HL-60 (cell line): ENCODE data around the gene P2RX2.

Experiments
- DNase-seq, 2 experiments: peaks; one replicate each; pipeline ENCODE4 v3.0.0-alpha.2; 2010 to 2020; ENCODE audit warnings: low read depth in 1 of 2, low spot score in 1 of 2
- H3K27ac ChIP-seq: fragments of 250-450 bp; sonication (Bioruptor Pico); replicated peaks from 2 replicates; pipeline ENCODE4 v1.5.1; 2020; ENCODE audit warnings: mild to moderate bottlenecking, moderate library complexity
- H3K27me3 ChIP-seq: fragments of 250-450 bp; sonication (Bioruptor Pico); 2 replicates; pipeline ENCODE4 v1.5.1; 2021; ENCODE audit warnings: mild to moderate bottlenecking, moderate library complexity; ENCODE audit not compliant: insufficient read depth, poor library complexity, severe bottlenecking
- H3K4me3 ChIP-seq: replicated peaks from 2 replicates; pipeline ENCODE4 v1.5.1; 2011; ENCODE audit warnings: mild to moderate bottlenecking, control low read depth, low read length; ENCODE audit not compliant: insufficient read depth
- GABPA ChIP-seq: IDR thresholded peaks from 2 replicates; pipeline ENCODE4 v1.6.1; 2012; ENCODE audit warnings: low read depth
- POLR2AphosphoS5 ChIP-seq: IDR thresholded peaks from 2 replicates; pipeline ENCODE4 v1.6.1; 2012; ENCODE audit warnings: low read depth
- REST ChIP-seq: IDR thresholded peaks from 2 replicates; pipeline ENCODE4 v1.6.1; 2012; ENCODE audit warnings: low read depth; ENCODE audit not compliant: insufficient replicate concordance
- SPI1 ChIP-seq: IDR thresholded peaks from 2 replicates; pipeline ENCODE4 v1.6.1; 2012; ENCODE audit warnings: low read depth, mild to moderate bottlenecking, borderline replicate concordance
- TF ChIP-seq, protein P1 (sequence below): IDR thresholded peaks from one replicate; pipeline ENCODE4 v1.5.1; 2011; ENCODE audit warnings: low read length, control low read depth, inconsistent platforms; ENCODE audit not compliant: insufficient read depth

Gene P2RX2

DNA sequence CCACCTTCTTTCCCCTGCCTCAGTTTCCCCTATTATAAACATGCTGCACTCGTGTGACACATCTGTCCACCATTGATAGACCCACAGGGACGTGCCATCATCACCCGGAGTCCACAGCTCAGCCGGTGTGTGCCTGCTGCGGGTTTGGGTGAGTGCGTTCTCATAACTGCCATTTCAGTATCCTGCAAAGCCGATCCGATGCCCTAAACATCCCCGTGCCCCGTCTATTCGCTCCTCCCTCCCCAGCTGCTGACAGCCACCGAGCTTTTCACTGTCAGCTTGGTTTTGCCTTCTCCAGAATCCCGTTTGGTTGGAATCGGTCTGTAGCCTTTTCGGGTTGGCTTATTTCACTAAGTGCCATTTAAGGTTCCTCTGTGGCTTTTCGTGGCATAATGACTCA, 12.1 kb upstream of the P2RX2 start:
- no peak for DNase-seq
- Histone ChIP-seq H3K4me3 (no peak overlapping the region), H3K27ac (no peak overlapping the region), H3K27me3 (peaks cover 66% of the 10 kb centered on the region)
- TF ChIP-seq REST (no peak), SPI1 (no peak), GABPA (no peak)

DNA sequence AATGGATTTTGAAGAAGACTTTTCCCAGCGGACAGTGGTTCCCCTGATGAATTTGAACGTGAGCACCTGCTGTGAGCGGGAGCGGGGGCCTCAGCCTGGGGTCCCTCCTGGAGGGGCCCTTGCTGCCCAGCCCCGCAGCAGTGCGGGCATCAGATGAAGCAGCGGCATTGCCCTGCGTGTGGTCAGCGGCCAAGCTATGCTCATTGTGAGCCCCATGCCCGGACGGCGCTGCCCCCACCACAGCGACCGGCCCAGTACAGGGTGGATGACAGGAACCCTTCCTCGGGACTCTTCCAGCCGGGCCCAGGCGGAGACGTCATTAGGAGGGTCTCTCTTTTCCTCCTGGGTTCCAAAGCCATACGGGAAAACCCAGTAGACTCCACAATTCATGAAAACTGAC, 11.6 kb upstream of the P2RX2 start:
- TF ChIP-seq, protein P1, sequence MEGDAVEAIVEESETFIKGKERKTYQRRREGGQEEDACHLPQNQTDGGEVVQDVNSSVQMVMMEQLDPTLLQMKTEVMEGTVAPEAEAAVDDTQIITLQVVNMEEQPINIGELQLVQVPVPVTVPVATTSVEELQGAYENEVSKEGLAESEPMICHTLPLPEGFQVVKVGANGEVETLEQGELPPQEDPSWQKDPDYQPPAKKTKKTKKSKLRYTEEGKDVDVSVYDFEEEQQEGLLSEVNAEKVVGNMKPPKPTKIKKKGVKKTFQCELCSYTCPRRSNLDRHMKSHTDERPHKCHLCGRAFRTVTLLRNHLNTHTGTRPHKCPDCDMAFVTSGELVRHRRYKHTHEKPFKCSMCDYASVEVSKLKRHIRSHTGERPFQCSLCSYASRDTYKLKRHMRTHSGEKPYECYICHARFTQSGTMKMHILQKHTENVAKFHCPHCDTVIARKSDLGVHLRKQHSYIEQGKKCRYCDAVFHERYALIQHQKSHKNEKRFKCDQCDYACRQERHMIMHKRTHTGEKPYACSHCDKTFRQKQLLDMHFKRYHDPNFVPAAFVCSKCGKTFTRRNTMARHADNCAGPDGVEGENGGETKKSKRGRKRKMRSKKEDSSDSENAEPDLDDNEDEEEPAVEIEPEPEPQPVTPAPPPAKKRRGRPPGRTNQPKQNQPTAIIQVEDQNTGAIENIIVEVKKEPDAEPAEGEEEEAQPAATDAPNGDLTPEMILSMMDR: no peak
- TF ChIP-seq REST (no peak), GABPA (no peak), POLR2AphosphoS5 (no peak), SPI1 (no peak)
- H3K27ac ChIP-seq: no peak overlapping the region
- H3K4me3 ChIP-seq: no peak overlapping the region
- DNase-seq: no peak
- H3K27me3 ChIP-seq: peaks cover 64% of the 10 kb centered on the region

DNA sequence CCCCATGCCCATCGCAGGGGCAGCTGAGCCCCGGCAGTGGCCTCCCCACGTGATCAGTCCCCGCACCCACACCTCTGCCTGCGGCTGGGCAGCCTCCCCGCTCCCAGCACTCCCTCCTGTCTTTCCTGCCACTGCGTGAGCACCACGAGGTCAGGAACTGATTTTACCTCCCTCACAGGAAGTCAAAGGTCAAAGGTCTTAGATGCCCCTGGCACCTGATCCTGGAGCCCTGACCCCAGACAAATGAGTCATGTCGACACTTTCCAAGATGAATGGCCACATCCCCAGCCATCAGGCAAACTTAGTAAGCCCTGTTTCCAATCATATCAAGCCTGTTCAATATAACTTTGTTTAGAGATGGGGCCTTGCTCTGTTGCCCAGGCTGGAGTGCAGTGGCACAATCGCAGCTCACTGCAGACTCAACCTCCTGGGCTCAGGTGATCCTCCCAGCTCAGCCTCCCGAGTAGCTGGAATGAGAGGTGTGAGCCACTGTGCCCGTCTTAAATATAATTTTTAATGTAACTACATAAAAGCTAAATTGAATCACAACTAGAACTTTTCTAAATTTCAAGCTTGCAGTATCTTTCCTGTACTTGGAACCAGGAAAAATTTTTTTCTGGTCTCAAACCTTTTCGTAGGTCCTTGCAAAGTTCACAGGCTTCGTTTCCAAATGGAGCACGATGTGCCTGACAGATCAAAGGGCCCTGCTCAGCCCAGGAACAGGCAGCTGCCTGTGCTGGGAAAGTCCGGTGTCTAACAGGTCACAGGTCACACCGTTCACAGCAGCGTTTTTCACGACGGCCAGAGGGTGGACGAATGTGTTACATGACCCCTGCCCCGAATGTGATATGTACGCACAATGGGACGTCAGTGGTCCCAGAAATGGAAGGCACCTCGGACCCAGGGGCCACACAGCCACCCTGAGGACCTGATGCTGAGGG, 10.1 kb upstream of the P2RX2 start:
- TF ChIP-seq, protein P1: no peak
- TF ChIP-seq SPI1 (no peak), POLR2AphosphoS5 (no peak), REST (no peak), GABPA (no peak)
- H3K27me3 ChIP-seq: peaks cover 55% of the 10 kb centered on the region
- no peak overlapping the region for H3K27ac ChIP-seq
- no peak for DNase-seq
- no peak overlapping the region for H3K4me3 ChIP-seq
